HFFc6 (cell line): ENCODE data around the gene CDC7. TPM values are rescaled to one million over a fixed set of nuclear protein-coding genes. Genes with fewer than 3 reads are reported as not detected.
"Not testable (repeated sequence)": the region's sequence is repeated elsewhere in the genome, so short reads cannot be mapped to it uniquely, and the experiment has no call there.

Experiments used
- DNase-seq: peaks from one replicate; pipeline ENCODE4 v3.0.0-alpha.2; 2018
- H3K27ac Mint-ChIP-seq: 2 replicates; pipeline ENCODE4 v1.8.0; 2020; ENCODE audit warnings: mild to moderate bottlenecking, mixed read lengths
- H3K27me3 Mint-ChIP-seq: 2 replicates; pipeline ENCODE4 v1.8.0; 2021; ENCODE audit warnings: mild to moderate bottlenecking, moderate library complexity, mixed read lengths; ENCODE audit not compliant: insufficient read depth
- H3K36me3 Mint-ChIP-seq: 2 replicates; pipeline ENCODE4 v1.8.0; 2021; ENCODE audit warnings: low read depth, mixed read lengths
- H3K4me1 Mint-ChIP-seq: 2 replicates; pipeline ENCODE4 v1.8.0; 2020; ENCODE audit warnings: low read depth, mixed read lengths
- H3K4me3 Mint-ChIP-seq: 2 replicates; pipeline ENCODE4 v1.8.0; 2020; ENCODE audit warnings: mild to moderate bottlenecking, moderate library complexity, mixed read lengths
- H3K9me3 Mint-ChIP-seq: 2 replicates; pipeline ENCODE4 v1.8.0; 2020; ENCODE audit warnings: mild to moderate bottlenecking, mixed read lengths
- total RNA-seq, 6 experiments: library from RNA; stranded (reverse); fragmentation: NEBNext Ultra II Directional; extraction: Animal tissue kit (Norgen Biotek cat#: 25700); gene quantifications; 2 replicates in 1 of 6; 3 replicates in 5 of 6; pipeline ENCODE4 v1.2.3, GENCODE V29; 2021
- TF ChIP-seq, protein P1 (sequence below): fragments of 200-600 bp; sonication (generic); IDR thresholded peaks from 2 replicates; pipeline ENCODE4 v1.5.0; 2021; ENCODE audit warnings: antibody characterized with exemption, mild to moderate bottlenecking

CDC7 gene
- total RNA-seq, 6 experiments from 2014 or later = 3.6 to 8.7 (median 7.5) TPM

DNA sequence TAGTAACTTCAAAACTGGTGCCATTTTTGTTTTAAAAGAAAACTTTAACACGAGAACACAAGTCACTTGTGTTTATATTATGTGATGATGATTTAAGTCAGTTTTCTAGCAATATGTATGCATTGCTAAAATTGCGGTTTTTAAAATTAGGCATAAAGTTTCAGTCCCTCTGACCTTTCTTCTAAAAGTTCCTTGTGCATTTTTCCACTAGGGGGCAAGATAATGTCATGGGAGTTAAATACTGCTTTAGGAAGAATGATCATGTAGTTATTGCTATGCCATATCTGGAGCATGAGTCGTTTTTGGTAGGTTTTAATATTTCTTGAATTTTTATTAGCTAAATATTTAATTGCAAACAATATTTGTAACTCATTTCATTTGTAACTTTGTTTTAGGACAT, 10.7 kb downstream of the CDC7 start:
- Mint-ChIP-seq H3K4me3 (no peak overlapping the region), H3K36me3 (peaks cover 6% of the 10 kb centered on the region), H3K9me3 (no peaks in the 10 kb centered on the region), H3K27ac (no peak overlapping the region), H3K4me1 (peaks cover 19% of the 10 kb centered on the region), H3K27me3 (no peaks in the 10 kb centered on the region)
- peak; percentile 52 for DNase-seq
- TF ChIP-seq, protein P1, sequence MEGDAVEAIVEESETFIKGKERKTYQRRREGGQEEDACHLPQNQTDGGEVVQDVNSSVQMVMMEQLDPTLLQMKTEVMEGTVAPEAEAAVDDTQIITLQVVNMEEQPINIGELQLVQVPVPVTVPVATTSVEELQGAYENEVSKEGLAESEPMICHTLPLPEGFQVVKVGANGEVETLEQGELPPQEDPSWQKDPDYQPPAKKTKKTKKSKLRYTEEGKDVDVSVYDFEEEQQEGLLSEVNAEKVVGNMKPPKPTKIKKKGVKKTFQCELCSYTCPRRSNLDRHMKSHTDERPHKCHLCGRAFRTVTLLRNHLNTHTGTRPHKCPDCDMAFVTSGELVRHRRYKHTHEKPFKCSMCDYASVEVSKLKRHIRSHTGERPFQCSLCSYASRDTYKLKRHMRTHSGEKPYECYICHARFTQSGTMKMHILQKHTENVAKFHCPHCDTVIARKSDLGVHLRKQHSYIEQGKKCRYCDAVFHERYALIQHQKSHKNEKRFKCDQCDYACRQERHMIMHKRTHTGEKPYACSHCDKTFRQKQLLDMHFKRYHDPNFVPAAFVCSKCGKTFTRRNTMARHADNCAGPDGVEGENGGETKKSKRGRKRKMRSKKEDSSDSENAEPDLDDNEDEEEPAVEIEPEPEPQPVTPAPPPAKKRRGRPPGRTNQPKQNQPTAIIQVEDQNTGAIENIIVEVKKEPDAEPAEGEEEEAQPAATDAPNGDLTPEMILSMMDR = peak; percentile 89

DNA sequence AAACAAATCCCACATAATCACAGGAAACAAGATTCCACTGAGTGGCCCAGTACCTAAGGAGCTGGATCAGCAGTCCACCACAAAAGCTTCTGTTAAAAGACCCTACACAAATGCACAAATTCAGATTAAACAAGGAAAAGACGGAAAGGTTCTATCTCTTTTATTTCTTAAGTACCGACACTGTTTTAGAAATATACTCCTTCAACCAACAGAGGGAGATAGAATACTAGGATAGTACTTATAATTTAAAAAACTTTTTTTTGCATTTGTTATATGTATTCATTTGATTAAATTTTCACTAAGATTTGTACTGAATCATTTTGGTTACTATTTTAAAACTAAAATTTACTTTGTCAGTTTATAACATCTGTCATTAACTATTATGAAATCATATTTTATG, 12.5 kb downstream of the CDC7 start:
- H3K36me3 Mint-ChIP-seq = peaks cover 18% of the 10 kb centered on the region
- peaks cover 19% of the 10 kb centered on the region for H3K4me1 Mint-ChIP-seq
- no peaks in the 10 kb centered on the region for H3K9me3 Mint-ChIP-seq
- H3K27me3 Mint-ChIP-seq = no peaks in the 10 kb centered on the region
- peak; percentile 18 for DNase-seq
- no peak overlapping the region for H3K4me3 Mint-ChIP-seq
- TF ChIP-seq, protein P1 = peak; percentile 82
- H3K27ac Mint-ChIP-seq = no peak overlapping the region; the same call in 1 of the 2 replicates

DNA sequence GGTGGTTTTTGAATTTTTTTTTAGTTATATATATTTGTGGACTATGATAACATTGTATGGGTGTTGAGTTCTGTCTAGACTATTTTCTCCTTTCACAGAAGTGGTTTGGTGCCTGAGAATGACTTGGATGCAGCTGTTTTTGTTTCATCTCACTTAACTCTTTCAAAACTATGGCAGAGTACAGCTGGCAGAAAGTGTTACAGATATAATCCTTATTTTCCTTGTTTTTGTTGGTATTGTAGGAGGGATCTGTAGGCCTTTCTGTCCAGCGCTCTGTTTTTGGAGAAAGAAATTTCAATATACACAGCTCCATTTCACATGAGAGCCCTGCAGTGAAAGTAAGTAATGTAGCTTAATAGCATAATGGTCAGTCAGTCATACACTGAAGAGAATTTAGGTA, 13.1 kb downstream of the CDC7 start:
- Mint-ChIP-seq H3K4me1 (peaks cover 16% of the 10 kb centered on the region), H3K36me3 (peaks cover 18% of the 10 kb centered on the region), H3K4me3 (no peak overlapping the region), H3K27ac (no peak overlapping the region), H3K9me3 (no peaks in the 10 kb centered on the region), H3K27me3 (no peaks in the 10 kb centered on the region)
- TF ChIP-seq, protein P1 = no peak
- no peak for DNase-seq

DNA sequence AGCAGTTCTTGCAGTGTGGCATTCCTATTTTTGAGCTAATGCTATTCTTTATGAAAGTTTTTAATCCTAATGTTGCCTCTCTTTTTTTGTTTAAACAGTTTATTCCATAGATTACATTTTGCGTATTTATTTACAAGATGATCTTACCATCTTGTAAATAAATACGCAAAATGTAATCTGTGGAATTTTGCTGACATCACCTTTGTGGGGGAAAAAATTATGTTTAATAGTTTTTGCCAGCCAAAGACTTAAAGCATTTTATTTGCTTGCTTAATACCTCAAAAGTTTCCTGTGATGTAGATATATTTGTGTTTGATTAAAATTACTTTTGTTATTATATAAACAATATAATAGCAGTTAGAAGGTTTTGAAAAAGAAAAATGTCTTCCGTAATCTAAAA, 15.3 kb downstream of the CDC7 start:
- no peak for DNase-seq
- Mint-ChIP-seq H3K27ac (no peak overlapping the region), H3K27me3 (no peaks in the 10 kb centered on the region; the same call in 1 of the 2 replicates), H3K9me3 (no peaks in the 10 kb centered on the region), H3K4me1 (peaks cover 6% of the 10 kb centered on the region; the same call in 1 of the 2 replicates), H3K36me3 (peaks cover 18% of the 10 kb centered on the region), H3K4me3 (no peak overlapping the region)
- TF ChIP-seq, protein P1 = no peak

DNA sequence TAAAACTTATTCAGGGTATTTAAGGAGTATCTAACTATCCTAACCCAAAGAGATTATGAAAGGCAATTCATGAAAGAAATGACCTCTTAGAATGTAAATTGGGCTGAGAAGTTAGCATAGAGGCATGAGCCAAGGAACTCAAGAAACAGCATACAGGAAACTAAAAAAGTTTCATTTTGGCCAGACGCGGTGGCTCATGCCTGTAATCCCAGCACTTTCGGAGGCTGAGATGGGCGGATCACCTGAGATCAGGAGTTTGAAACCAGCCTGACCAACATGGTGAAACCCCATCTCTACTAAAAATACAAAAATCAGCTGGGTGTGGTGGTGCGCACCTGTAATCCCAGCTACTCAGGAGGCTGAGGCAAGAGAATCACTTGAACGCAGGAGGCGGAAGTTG, 16.0 kb downstream of the CDC7 start:
- H3K36me3 Mint-ChIP-seq = peaks cover 18% of the 10 kb centered on the region
- H3K27me3 Mint-ChIP-seq, H3K4me3 Mint-ChIP-seq, H3K4me1 Mint-ChIP-seq, H3K9me3 Mint-ChIP-seq, DNase-seq, H3K27ac Mint-ChIP-seq: not testable (repeated sequence)

DNA sequence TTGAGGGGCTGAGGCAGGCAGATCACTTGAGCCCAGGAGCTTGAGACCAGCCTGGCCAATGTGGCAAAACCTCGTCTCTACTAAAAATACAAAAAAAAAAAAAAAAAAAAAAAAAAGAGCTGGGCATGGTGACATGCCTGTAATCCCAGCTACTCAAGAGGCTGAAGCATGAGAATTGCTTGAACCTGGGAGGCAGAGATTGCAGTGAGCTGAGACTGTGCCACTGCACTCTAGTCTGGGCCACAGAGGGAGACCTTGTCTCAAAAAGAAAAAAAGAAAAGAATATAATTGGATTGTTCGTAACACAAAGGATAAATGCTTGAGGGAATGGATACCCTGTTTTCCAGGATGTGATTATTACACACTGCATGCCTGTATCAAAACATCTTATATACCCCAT, 18.5 kb downstream of the CDC7 start:
- H3K36me3 Mint-ChIP-seq = peaks cover 18% of the 10 kb centered on the region
- not testable (repeated sequence) for H3K27me3 Mint-ChIP-seq, H3K9me3 Mint-ChIP-seq

More for the DNA sequence above, 18.5 kb downstream of the CDC7 start:
- not testable (repeated sequence) for H3K4me3 Mint-ChIP-seq, DNase-seq, H3K4me1 Mint-ChIP-seq
- peak overlapping the region; percentile 10; the same call in 1 of the 2 replicates for H3K27ac Mint-ChIP-seq
